Heart left ventricle (tissue), 13 donors: ENCODE results near the gene IDUA.

Experiments
- CTCF ChIP-seq, 12 donors: fragments of 200-600 bp; sonication (generic) in 4 of 12; IDR thresholded peaks; one replicate each; pipeline versions ENCODE4 v1.5.0 to v1.8.0; 2018 to 2022; ENCODE audit warnings: antibody characterized with exemption in 12 of 12, mild to moderate bottlenecking in 5 of 12
- POLR2A ChIP-seq, 2 donors: fragments of 450-650 bp; IDR thresholded peaks; one replicate each; pipeline ENCODE4 v1.6.1; 2017; ENCODE audit warnings: antibody characterized with exemption in 2 of 2, mild to moderate bottlenecking in 2 of 2, moderate library complexity in 2 of 2
- donor health status: ischemic (EF 13 %, LVEDD 7.1; RV severe dilation, severe dysfunction).
- donor health status: DM: no; HTN: yes; CAD: no.
- donor health status: DM: no; HTN: no; CAD: no.
- donor health status: ischemic (EF 25% LVEDD 6.9; RV normal size, moderate dysfunction).
- donor health status: ischemic (EF 25% LVEDD 5.7; RV mildly dilated, moderate dysfunction).
- donor health status: ischemic (EF 35%, LVEDD 5.7; RV mildly dilated, moderate dysfunction).
- donor health status: nonischemic (EF 11% LVEDD 7.7; RV severe dilation, severe dysfunction).
- donor health status: DM: yes; HTN: yes; CAD: no.
- donor health status: PGD.
- donor health status: ischemic (EF 29% LVEDD 5.4; RV normal size, mild dysfunction).
- donor health status: nonischemic (EF 23%, LVEDD 6.1; RV moderate dilation, normal function).

- TF ChIP-seq CTCF (IDR thresholded peaks at IDR 0.05) (no peak), POLR2A (IDR thresholded peaks at IDR 0.05) (no peak)
Observed at GRCh38 chr4:1040344-1041146, 53.7 kb downstream of the IDUA start.
